GM10266 (cell line): ENCODE results near the gene CD40.

ENCODE experiments used
- DNase-seq: peaks from one replicate; pipeline ENCODE4 v3.0.0; 2012; ENCODE audit errors: extremely low spot score
- CTCF ChIP-seq: IDR thresholded peaks from 2 replicates; pipeline ENCODE4 v1.5.1; 2012; ENCODE audit warnings: mild to moderate bottlenecking, low read depth; ENCODE audit not compliant: control insufficient read depth, insufficient read depth; ENCODE audit errors: missing control alignments

CD40 gene

DNA sequence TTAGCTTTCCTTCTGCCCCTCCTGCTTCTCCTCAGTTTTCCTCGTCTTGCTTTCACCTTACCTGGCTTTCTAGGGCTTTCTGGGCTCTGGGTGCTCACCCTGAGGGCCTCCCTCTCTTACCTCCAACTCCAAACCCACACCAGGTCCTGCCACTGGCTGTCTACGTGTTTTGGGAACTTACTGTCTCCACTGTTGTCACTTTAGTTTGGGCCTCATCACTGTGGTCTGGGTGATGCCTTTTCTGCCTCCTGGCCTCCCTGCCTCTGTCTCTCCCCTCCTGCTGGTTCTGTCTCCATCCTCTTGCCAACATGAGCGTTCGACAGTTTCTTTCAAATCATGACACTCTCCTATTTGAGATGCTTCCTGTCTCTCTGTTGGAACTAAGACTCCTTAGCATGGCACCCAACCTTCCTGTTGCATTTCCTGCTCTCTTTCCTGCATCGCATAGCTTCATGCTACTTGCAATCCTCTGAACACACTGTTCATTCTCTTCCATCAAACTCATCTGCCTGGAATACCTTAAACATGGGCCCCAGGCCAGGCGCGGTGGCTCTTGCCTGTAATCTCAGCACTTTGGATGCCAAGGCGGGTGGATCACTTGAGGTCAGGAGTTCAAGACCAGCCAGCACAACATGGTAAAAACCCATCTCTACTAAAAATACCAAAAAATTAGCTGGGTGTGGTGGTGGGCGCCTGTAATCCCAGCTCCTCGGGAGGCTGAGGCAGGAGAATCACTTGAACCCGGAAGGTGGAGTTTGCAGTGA, 5.5 kb downstream of the CD40 start:
- no peak for TF ChIP-seq CTCF
- DNase-seq: no peak

DNA sequence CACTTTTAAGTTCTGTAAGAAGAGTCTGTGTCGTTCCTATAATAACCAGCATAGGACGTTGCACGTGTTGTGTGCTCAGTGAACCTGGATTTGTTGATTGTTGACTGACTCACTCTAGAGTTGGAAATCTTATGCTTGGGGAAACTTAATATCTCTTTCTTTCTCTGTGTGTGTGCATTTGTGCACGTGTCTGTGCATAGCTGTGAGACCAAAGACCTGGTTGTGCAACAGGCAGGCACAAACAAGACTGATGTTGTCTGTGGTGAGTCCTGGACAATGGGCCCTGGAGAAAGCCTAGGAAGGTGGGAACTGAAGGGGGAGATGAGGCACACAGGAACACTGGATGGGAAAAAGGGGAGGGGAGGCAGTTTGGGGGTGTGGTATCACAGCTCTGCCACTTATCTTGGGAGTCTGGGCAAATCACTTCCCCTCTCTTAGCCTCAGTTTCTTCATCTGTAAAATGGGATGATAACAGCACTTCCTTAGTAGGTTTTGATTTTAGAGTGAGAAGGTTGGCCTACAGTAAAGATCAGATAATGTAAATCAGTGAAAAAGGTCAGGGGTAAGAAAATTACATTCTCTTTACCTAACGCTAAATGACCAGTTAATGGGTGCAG, 8.4 kb downstream of the CD40 start:
- TF ChIP-seq CTCF: no peak

GRCh38 chr20:46127396-46128010, 9.4 kb downstream of the CD40 start:
- no peak for DNase-seq
- TF ChIP-seq CTCF: no peak

More for the DNA sequence above, 8.4 kb downstream of the CD40 start:
- no peak for DNase-seq

DNA sequence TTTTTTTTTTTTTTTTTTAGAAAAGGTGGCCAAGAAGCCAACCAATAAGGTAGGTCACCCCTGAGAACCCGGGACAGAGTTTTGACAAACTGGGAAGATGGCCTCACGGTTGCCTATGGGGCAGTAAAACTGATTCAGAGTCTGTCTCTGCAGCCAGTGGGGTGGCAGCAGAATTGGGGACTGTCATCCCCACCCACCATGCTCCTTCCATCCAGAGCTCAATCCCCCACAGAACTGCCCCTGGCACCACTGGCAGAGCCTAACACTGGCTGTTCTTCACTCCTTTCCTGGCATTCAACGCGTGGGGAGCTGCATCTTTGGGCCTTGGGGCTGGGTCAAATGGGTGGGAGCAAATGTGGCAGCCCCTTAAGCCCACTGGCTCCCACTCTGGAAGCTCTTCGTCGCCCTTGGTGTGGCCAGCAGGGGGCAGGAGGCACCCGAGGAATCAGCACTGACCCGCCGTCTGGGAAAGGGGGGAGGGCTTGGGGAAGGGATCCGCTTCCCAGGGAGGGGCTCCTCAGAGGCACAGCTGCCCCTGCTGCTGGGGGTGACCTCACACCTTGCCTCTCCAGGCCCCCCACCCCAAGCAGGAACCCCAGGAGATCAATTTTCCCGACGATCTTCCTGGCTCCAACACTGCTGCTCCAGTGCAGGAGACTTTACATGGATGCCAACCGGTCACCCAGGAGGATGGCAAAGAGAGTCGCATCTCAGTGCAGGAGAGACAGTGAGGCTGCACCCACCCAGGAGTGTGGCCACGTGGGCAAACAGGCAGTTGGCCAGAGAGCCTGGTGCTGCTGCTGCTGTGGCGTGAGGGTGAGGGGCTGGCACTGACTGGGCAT, 10.4 kb downstream of the CD40 start:
- no peak for DNase-seq
- peak; percentile 57 for TF ChIP-seq CTCF

DNA sequence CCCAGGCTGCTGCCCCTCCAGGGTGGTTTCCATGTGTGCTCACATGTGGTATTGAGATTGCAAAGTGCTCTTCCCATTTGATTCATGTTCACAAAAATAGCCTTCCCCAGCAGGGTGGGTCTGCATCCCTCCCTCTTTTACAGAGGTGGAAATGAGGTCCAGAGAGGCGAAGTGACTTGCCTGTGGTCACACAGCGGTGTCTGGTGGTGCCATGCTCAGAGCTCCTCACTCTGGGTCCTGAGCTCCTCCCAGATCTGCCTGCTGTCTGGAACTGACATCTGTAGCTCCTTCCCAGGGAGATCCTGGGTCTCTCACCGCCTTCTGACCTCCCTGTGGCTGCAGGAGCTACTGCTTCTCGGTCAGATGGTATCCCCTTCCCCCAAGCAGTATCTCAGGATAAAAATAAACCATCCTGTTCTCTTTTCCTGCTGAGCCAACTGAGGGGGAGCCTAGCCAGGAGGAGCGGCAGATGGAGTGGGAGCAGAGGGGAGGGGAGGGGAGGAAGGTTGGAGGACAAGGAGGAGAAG, 11.9 kb downstream of the CD40 start:
- DNase-seq: peak; percentile 38
- TF ChIP-seq CTCF: no peak

DNA sequence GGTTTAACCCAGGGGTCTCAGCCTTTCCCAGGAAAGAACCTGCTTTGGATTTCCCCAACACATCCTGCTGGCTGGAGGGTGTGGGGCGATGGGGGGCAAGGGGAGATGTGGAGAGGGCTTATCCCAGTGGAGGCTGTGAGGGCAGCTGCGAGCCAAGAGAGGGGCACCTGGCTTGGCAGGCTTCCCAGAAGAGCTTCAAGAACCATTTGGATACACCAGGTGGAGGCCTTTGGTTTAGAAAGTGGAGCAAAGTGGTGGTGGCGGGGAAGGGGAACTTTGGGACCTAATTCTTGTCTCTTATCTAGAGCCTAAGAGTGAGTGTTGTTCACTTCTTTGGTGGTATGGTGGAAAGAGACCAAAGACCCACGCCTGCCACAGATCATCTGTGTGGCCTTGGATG, 12.4 kb downstream of the CD40 start:
- no peak for TF ChIP-seq CTCF
- no peak for DNase-seq
